Spinal cord (tissue), 10 donors: ENCODE data around the gene PEAK1. TPM values are rescaled to one million over a fixed set of nuclear protein-coding genes. Genes with fewer than 3 reads are reported as not detected.
"Not testable (repeated sequence)": the region's sequence is repeated elsewhere in the genome, so short reads cannot be mapped to it uniquely, and the experiment has no call there.

Experiments used
- DNase-seq, 6 donors: peaks; one replicate each; pipeline versions ENCODE4 v3.0.0 to v3.0.0-alpha.2; 2013 to 2015; ENCODE audit warnings: low spot score in 6 of 6, low read depth in 4 of 6
- H3K27ac ChIP-seq: one replicate; pipeline ENCODE4 v1.5.1; 2013; ENCODE audit warnings: low read depth, low read length, control low read depth
- H3K27me3 ChIP-seq: one replicate; pipeline ENCODE4 v1.6.1; 2013; ENCODE audit warnings: low read length; ENCODE audit not compliant: control insufficient read depth, insufficient read depth
- H3K36me3 ChIP-seq: one replicate; pipeline ENCODE4 v1.6.1; 2013; ENCODE audit warnings: low read length; ENCODE audit not compliant: control insufficient read depth, insufficient read depth
- H3K4me1 ChIP-seq: one replicate; pipeline ENCODE4 v1.6.1; 2013; ENCODE audit warnings: low read length; ENCODE audit not compliant: control insufficient read depth, insufficient read depth
- H3K4me3 ChIP-seq: one replicate; pipeline ENCODE4 v1.5.1; 2013; ENCODE audit warnings: low read depth, low read length, control low read depth
- H3K9me3 ChIP-seq: one replicate; pipeline ENCODE4 v1.6.1; 2013; ENCODE audit warnings: low read length; ENCODE audit not compliant: control insufficient read depth, insufficient read depth
- WGBS: methylation state at CpG from one replicate; pipeline ENCODE4 v1.1.5; 2013; ENCODE audit warnings: missing lambda C conversion rate; ENCODE audit not compliant: insufficient coverage; 5-methylcytosine and 5-hydroxymethylcytosine counted together
- polyA plus RNA-seq, 2 donors: library from polyadenylated mRNA; unstranded; fragments of 120-200 nt; gene quantifications; one replicate each; pipeline ENCODE4 v1.2.1, GENCODE V29; 2013; ENCODE audit not compliant: insufficient read length in 2 of 2
- total RNA-seq, 2 donors: library from RNA; depleted of rRNA in 1 of 2; stranded (reverse); fragments of 120-200 nt in 1 of 2; fragments of >200 nt in 1 of 2; gene quantifications; one replicate each; pipeline versions ENCODE4 v1.2.3 to v1.2.4, GENCODE V29; 2013 to 2014
- donor health status: healthy.

The PEAK1 gene
- total and polyA plus RNA-seq, 4 donors = 28.2 to 60.0 (median 36.2) TPM

DNA sequence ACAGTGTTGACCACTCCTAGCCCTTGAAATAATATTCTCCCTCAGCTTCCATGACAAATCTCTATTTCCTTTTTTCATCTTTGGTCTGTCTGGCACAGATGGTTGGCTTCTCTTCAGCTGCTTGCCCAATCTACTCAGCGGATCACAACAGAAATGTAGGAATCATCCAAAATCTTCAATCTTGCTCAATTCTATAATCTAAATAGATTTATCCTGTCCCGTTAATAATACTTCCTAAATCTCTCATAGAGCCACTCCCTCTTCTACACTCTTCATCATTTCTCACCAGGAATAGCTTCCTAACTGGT, 3.8 kb downstream of the PEAK1 start:
- H3K9me3 ChIP-seq = no peaks in the 10 kb centered on the region
- H3K36me3 ChIP-seq = no peaks in the 10 kb centered on the region
- no peaks in the 10 kb centered on the region for H3K27me3 ChIP-seq
- no peak overlapping the region for H3K27ac ChIP-seq
- H3K4me1 ChIP-seq = peaks cover 1% of the 10 kb centered on the region
- whole genome bisulfite sequencing = 86% methylated on average over 2 of the region's 2 CpGs
- DNase-seq = no peak
- H3K4me3 ChIP-seq = no peak overlapping the region

DNA sequence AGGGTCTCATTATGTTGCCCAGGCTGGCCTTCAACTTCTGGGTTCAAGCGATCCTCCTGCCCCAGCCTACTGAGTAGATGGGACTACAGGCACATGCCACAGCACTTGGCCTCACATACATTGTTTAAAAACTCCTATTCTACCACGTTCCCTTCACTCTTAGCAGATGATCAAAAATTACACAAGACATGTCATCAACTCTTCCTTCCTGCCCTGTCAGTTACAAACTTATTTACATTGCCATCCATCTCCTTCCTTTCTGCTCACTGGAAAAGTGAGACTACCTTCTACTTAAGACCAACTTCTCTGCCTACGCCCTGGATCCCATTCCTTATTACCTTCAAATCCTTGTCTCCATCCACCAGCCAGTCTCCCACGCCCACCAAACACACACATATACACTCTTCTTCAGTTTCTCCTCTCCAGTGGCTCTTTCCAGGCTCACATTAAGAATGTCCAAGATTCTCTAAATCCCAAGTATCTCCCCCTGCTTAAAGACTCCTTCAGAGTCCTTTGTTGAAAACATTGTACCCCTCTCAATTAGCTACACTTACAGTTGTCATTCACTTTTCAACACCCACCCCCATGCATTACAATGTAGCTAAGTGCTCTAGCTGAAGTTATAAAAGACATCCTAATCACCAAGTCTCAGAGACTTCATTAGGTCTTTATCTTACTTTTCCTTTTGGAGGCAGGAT, 4.3 kb downstream of the PEAK1 start:
- Histone ChIP-seq H3K36me3 (no peaks in the 10 kb centered on the region), H3K4me3 (no peak overlapping the region), H3K27me3 (no peaks in the 10 kb centered on the region), H3K9me3 (no peaks in the 10 kb centered on the region), H3K27ac (no peak overlapping the region), H3K4me1 (no peaks in the 10 kb centered on the region)
- 94% methylated on average over 3 of the region's 4 CpGs for WGBS
- DNase-seq = no peak

DNA sequence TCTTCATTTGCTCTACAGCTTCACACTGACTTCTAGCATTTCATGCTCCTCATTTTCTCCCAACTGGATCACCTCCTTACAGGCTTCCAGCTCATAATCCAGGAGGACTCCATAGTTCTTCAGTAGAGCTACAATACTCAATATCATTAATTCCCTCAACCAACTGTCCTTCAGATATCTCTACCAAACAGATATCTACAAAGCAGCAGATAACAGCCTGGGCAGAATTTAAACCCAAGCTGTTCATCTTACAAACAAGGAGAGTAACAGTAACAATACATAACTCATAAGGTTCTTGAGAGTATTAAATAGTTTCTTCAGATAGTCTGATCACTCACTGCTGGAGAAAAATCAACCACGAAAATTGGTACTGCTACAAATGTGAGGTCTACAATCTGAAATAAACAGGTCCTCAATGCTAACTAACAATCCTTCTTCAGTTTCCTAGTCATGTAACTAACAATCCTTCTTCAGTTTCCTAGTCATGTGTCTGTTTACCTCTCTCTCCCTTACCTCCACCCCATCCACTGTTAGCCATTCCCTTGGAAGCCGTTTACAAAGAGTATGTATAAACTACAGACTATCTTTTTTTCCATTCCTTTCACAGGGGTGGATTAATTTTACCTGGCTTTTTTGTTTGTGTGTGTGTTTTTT, 5.0 kb downstream of the PEAK1 start:
- H3K36me3 ChIP-seq = no peaks in the 10 kb centered on the region
- H3K27me3 ChIP-seq = no peaks in the 10 kb centered on the region
- H3K9me3 ChIP-seq = no peaks in the 10 kb centered on the region
- no peak overlapping the region for H3K4me3 ChIP-seq
- DNase-seq = no peak
- peaks cover 2% of the 10 kb centered on the region for H3K4me1 ChIP-seq
- WGBS = 88% methylated on average over 1 of the region's 2 CpGs
- no peak overlapping the region for H3K27ac ChIP-seq

DNA sequence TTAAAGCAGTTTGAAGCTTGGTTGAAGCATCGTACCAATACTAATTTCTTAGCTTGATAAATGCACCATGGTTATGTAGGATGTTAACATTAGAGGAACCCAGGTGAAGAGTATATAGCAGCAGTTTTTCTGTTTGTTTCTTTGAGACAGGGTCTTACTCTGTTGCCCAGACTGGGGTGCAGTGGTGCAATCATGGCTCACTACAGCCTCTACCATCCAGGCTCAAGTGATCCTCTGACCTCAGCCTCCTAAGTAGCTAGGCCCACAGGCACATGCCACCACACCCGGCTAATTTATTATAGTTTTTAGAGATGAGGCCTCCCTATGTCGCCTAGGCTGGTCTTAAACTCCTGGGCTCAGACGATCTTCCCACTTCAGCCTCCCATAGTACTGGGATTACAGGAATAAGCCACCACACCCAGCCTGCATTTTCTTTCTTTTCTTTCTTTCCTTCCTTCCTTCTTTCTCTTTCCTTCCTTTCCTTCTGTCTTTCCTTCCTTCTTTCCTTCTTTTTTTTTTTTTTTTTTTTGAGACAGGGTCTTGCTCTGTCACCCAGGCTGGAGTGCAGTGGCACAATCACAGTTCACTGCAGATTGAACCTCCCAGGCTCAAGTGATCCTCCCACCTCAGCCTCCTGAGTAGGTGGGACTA, 6.1 kb downstream of the PEAK1 start:
- 95% methylated on average over 3 of the region's 4 CpGs for WGBS
- no peak for DNase-seq

DNA sequence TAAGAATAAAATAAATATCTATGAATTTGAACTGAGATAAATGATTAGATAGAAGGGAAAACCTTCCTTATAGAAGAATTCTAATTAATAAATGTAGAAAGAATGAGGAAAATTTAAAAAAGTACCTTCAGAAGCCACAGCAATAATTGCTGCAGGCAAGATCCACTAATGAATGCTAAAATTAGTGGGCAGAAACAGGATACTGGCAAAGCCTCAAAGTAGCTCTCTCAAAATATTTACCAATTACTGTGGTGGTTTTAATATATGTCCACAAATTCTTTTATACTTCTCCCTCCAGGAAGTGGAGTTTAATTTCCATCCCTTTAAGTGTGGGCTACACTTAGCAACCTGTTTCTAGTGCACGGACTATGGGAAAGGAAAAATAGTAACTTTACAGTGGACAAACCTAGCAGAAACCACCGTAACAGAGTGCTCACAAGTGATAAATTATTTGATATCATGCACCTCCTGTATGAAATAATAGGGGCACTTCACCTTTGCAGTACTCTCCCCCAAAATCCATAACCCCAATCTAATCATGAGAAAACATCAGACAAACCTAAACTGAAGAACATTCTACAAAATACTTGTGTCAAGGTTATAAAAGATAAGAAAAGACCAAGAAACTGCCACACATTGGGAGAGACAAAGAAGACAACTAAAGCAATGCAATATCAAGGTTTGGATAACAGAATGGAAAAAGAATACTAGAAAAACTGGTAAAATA, 6.8 kb downstream of the PEAK1 start:
- H3K4me1 ChIP-seq = peaks cover 2% of the 10 kb centered on the region
- no peaks in the 10 kb centered on the region for H3K36me3 ChIP-seq
- H3K27me3 ChIP-seq = no peaks in the 10 kb centered on the region
- DNase-seq = no peak
- WGBS = no CpG with 5 or more reads among the region's 2 CpGs
- H3K4me3 ChIP-seq = no peak overlapping the region
- no peak overlapping the region for H3K27ac ChIP-seq
- H3K9me3 ChIP-seq = no peaks in the 10 kb centered on the region

More for the DNA sequence above, 6.1 kb downstream of the PEAK1 start:
- no peaks in the 10 kb centered on the region for H3K36me3 ChIP-seq
- H3K9me3 ChIP-seq = no peaks in the 10 kb centered on the region
- H3K27ac ChIP-seq = no peak overlapping the region
- peaks cover 2% of the 10 kb centered on the region for H3K4me1 ChIP-seq
- H3K27me3 ChIP-seq = no peaks in the 10 kb centered on the region
- H3K4me3 ChIP-seq = no peak overlapping the region

DNA sequence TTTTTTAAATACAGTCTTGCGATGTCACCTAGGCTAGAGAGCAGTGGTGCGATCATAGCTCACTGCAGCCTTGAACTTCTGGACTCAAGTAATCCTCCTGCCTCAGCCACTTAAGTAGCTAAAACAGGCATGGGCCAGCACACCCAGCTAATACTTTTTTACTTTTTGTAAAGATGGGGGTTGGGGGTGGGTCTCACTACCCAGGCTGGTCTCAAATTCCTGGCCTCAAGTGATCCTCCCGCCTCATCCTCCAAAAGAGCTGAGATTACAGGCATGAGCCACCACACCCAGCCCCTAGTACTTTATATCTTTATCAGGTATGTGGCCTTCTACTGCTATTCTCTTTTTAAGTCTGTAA, 8.3 kb downstream of the PEAK1 start:
- no peak overlapping the region for H3K4me3 ChIP-seq
- WGBS = 100% methylated on average over 1 of the region's 3 CpGs
- H3K27me3 ChIP-seq = no peaks in the 10 kb centered on the region
- H3K9me3 ChIP-seq = no peaks in the 10 kb centered on the region
- H3K36me3 ChIP-seq = no peaks in the 10 kb centered on the region
- no peak overlapping the region for H3K27ac ChIP-seq
- H3K4me1 ChIP-seq = peaks cover 2% of the 10 kb centered on the region
- DNase-seq = no peak

DNA sequence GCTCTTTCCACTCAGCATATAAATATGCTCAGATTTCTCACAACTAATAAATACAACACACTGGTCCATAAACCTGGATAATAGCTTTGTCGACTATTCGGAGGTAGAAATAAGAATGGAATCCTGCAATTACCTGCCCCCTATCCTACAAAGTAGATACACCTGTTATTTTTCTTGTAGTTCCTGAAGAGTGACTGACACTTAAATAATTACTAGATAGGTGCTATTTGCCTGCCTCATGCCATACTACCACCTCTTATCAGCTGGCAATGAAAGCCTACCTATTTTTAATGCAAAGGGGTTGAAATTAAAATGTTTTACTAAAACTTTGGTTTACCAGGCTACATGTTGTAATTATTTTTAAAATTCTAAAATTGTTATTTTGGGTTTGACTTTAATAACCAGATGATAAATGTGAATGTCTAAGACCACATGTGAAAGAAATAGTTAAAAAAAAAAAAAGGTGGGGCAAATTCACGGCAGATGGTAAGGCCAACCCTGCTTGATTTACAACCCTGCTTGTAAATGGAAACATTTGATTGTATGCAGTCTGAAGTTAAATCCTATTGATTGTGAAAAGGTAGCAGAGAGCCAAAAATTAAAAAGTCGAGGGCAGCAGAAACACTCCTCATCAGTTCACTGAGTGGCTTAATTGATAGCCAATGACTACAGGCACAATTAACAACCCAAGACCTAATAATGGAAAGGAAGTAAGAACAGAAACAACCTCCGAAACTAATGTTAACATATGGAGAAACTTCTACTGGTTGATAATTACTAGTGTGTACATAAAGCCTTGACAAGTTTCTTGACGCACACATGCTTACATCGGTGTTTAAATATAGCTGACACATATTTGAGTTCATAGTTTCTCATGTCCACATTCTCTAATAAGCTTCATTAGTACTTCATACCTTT, 8.9 kb downstream of the PEAK1 start:
- no peaks in the 10 kb centered on the region for H3K27me3 ChIP-seq
- no peak overlapping the region for H3K27ac ChIP-seq
- no peaks in the 10 kb centered on the region for H3K9me3 ChIP-seq
- no peak overlapping the region for H3K4me3 ChIP-seq
- H3K4me1 ChIP-seq = peaks cover 2% of the 10 kb centered on the region
- 17% methylated on average over 1 of the region's 7 CpGs for WGBS
- no peaks in the 10 kb centered on the region for H3K36me3 ChIP-seq
- no peak for DNase-seq

DNA sequence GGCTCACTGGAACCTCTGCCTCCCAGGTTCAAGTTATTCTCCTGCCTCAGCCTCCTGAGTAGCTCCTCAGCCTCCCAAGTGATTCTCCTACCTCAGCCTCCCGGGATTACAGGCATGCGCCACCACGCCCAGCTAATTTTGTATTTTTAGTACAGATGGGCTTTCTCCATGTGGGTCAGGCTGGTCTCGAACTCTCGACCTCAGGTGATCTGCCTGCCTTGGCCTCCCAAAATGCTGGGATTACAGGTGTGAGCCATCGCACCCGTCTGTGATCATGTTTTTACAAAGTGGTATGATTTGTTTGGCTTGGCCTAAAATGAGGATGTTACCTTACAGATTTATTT, 9.8 kb downstream of the PEAK1 start:
- H3K9me3 ChIP-seq, H3K4me3 ChIP-seq, H3K36me3 ChIP-seq, H3K27me3 ChIP-seq, H3K4me1 ChIP-seq, DNase-seq, H3K27ac ChIP-seq: not testable (repeated sequence)
- WGBS = 100% methylated on average over 2 of the region's 7 CpGs
